Measurements from ENCODE around the gene RASL11A.

Gene RASL11A

DNA sequence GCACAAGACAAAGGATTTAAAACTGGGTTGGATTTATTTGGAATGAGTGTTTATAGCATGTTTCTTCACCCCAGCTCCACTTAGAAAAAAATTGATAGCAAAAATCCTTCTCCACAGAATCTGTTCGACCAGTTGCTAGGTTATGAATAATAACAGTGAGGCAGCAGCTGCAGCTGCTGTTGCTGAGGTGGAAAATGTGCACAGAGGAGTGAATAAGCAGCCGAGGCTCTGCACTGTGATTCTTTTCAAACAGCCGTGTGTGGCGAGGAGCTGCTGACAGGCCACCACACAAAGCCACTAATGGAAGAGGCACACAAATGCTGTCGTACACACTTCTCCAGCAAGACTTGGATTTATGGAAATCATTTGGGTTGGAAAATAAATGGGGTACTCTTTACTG, 6.4 kb upstream of the RASL11A start:
- no peaks in the 10 kb centered on the region for H4K20me1 ChIP-seq (ENCODE audit: insufficient read depth, low read length)
- no peak for TF ChIP-seq EZH2phosphoT487 (IDR thresholded peaks at IDR 0.05; ENCODE audit: low read length)
- TF ChIP-seq EZH2 (optimal IDR thresholded peaks at IDR 0.05; ENCODE audit: low read depth, low read length) = no peak
- TF ChIP-seq CTCF (IDR thresholded peaks at IDR 0.05; ENCODE audit: low read length) = no peak
- no peaks in the 10 kb centered on the region for H3K9me3 ChIP-seq (replicated peaks; ENCODE audit: insufficient read depth, low read length)
- no peak overlapping the region for H3K4me2 ChIP-seq (ENCODE audit: low read depth, low read length)
- no peak overlapping the region for H3K4me3 ChIP-seq (ENCODE audit: low read length)
- H3K4me1 ChIP-seq (ENCODE audit: low read length) = no peaks in the 10 kb centered on the region
- H3K9me2 ChIP-seq (replicated peaks; ENCODE audit: insufficient read depth, low read length) = no peaks in the 10 kb centered on the region
- no peaks in the 10 kb centered on the region for H3K27me3 ChIP-seq (replicated peaks; ENCODE audit: insufficient read depth, low read length)
- H3K9ac ChIP-seq (ENCODE audit: low read length) = no peak overlapping the region
- DNase-seq = no peak
- H3K79me2 ChIP-seq (ENCODE audit: low read length) = no peaks in the 10 kb centered on the region
- H3K36me3 ChIP-seq (replicated peaks; ENCODE audit: insufficient read depth, low read length) = no peaks in the 10 kb centered on the region
- no peak overlapping the region for H3K27ac ChIP-seq (ENCODE audit: low read length)
- H3F3A ChIP-seq (ENCODE audit: insufficient read depth, low read length) = no peaks in the 10 kb centered on the region
- H2AFZ ChIP-seq (ENCODE audit: low read length) = no peak overlapping the region

- no peaks in the 10 kb centered on the region for H3K9me3 ChIP-seq (replicated peaks; ENCODE audit: insufficient read depth, low read length)
- no peak overlapping the region for H3K4me3 ChIP-seq (ENCODE audit: low read length)
- H3F3A ChIP-seq (ENCODE audit: insufficient read depth, low read length) = no peaks in the 10 kb centered on the region
- no peak for TF ChIP-seq EZH2 (optimal IDR thresholded peaks at IDR 0.05; ENCODE audit: low read depth, low read length)
- TF ChIP-seq EZH2phosphoT487 (IDR thresholded peaks at IDR 0.05; ENCODE audit: low read length) = no peak
- TF ChIP-seq CTCF (IDR thresholded peaks at IDR 0.05; ENCODE audit: low read length) = no peak
- H3K27me3 ChIP-seq (replicated peaks; ENCODE audit: insufficient read depth, low read length) = no peaks in the 10 kb centered on the region
- no peaks in the 10 kb centered on the region for H4K20me1 ChIP-seq (ENCODE audit: insufficient read depth, low read length)
- H2AFZ ChIP-seq (ENCODE audit: low read length) = no peak overlapping the region
- DNase-seq = no peak
- H3K9ac ChIP-seq (ENCODE audit: low read length) = no peak overlapping the region
- no peak overlapping the region for H3K27ac ChIP-seq (ENCODE audit: low read length)
- no peaks in the 10 kb centered on the region for H3K9me2 ChIP-seq (replicated peaks; ENCODE audit: insufficient read depth, low read length)
- no peaks in the 10 kb centered on the region for H3K36me3 ChIP-seq (replicated peaks; ENCODE audit: insufficient read depth, low read length)
- H3K4me2 ChIP-seq (ENCODE audit: low read depth, low read length) = no peak overlapping the region
- H3K79me2 ChIP-seq (ENCODE audit: low read length) = no peaks in the 10 kb centered on the region
- no peaks in the 10 kb centered on the region for H3K4me1 ChIP-seq (ENCODE audit: low read length)
Observed at GRCh38 chr13:27264648-27265047, 6.0 kb upstream of the RASL11A start.

- Histone ChIP-seq H3F3A (ENCODE audit: insufficient read depth, low read length) (no peaks in the 10 kb centered on the region), H3K9me2 (replicated peaks; ENCODE audit: insufficient read depth, low read length) (no peaks in the 10 kb centered on the region), H3K79me2 (ENCODE audit: low read length) (no peaks in the 10 kb centered on the region), H3K9me3 (replicated peaks; ENCODE audit: insufficient read depth, low read length) (no peaks in the 10 kb centered on the region), H4K20me1 (ENCODE audit: insufficient read depth, low read length) (no peaks in the 10 kb centered on the region), H3K4me3 (ENCODE audit: low read length) (no peak overlapping the region), H3K9ac (ENCODE audit: low read length) (no peak overlapping the region), H3K27ac (ENCODE audit: low read length) (no peak overlapping the region), H3K27me3 (replicated peaks; ENCODE audit: insufficient read depth, low read length) (no peaks in the 10 kb centered on the region), H3K4me1 (ENCODE audit: low read length) (no peaks in the 10 kb centered on the region), H3K4me2 (ENCODE audit: low read depth, low read length) (no peak overlapping the region), H2AFZ (ENCODE audit: low read length) (no peak overlapping the region), H3K36me3 (replicated peaks; ENCODE audit: insufficient read depth, low read length) (no peaks in the 10 kb centered on the region)
- TF ChIP-seq CTCF (IDR thresholded peaks at IDR 0.05; ENCODE audit: low read length) (no peak), EZH2 (optimal IDR thresholded peaks at IDR 0.05; ENCODE audit: low read depth, low read length) (no peak)
- no peak for DNase-seq
Observed at GRCh38 chr13:27266917-27267316, 3.7 kb upstream of the RASL11A start.
